EL (cell line): ENCODE measurements around the gene SELL.
"Not testable (repeated sequence)": the region's sequence is repeated elsewhere in the genome, so short reads cannot be mapped to it uniquely, and the experiment has no call there.

ENCODE experiments used
- DNase-seq: peaks from one replicate; pipeline ENCODE4 v3.0.0-alpha.2; 2016

Gene SELL

GRCh38 chr1:169701261-169702005 lies 10.0 kb downstream of the SELL start:
- no peak for DNase-seq

GRCh38 chr1:169699707-169700106 lies 11.7 kb downstream of the SELL start:
- DNase-seq = no peak

DNA sequence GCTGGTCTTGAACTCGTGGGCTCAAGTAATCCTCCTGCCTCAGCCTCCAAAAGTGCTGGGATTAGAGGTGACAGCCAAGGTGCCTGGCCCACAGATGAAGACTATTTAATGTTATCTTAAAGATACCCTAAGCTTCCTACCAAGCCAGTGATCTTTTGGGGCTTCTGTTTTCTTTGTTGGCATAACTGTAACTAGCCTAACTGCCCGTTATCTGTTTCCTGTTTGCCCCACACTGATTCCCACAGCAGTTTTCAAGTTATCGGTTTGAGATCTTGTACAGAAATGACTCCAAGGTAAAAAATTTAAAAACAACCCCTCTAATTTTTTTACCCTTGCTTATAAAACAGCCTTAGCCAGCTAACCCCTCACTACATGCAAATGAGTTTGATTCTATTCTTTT lies 12.4 kb downstream of the SELL start:
- DNase-seq = no peak

DNA sequence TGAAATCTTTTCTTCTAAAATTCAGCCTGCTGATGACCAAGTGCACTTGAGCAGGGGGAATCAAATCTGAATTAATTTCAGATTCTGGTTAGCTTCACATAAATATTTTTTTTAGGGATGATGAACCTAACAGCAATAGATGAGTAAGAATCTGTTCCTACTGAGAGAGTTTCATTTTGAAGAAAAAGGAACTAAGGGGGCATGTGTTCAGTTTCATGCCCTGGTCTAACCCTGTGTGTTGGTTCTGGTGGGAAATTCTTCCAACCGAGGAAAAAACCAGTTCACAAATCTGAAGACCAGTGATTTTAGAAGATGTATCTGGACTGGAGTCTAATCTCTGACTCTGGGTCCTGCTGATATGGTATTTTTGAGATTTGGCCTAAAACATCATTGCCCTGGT lies 13.7 kb downstream of the SELL start:
- no peak for DNase-seq

DNA sequence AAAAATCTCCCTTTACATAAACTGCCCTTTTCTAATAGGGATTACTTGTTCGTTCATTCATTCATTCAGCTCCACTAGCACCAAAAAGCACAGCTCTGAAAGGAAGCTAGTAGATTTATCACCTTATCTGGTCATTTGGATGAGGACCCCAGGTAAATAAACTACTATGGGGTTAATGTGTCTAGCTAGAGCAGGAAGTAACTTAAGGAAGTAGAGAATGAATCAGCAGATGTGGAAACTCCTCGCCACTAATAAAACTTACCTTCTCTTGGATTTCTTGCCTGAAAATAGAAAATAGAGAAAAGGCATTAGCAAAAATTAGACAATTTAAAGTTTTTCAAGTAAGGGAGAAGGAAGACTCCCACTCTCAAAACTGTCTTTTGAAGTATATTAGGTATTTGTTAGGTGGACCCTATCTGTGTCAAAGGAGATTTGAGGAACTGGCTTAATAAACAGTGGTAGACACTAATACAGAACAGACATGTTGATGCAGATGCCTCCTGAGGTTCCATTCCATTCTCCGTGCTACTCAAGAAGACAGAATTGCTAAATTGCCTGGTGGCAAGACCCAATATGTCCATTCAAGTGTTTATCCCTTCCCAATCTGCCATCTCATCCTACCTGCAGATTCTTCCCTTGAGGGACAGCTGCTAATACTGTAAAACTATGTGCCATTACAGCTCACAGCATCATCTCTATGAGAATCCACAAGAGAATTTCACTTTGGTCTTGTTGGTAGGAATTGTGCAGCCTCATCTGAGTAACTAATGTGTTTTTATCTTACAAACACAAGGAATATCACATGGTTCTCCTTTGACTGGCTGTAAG lies 14.9 kb downstream of the SELL start:
- DNase-seq = no peak

GRCh38 chr1:169694304-169695075 lies 16.9 kb downstream of the SELL start:
- DNase-seq = no peak

GRCh38 chr1:169692756-169693460 lies 18.5 kb downstream of the SELL start:
- DNase-seq = no peak

DNA sequence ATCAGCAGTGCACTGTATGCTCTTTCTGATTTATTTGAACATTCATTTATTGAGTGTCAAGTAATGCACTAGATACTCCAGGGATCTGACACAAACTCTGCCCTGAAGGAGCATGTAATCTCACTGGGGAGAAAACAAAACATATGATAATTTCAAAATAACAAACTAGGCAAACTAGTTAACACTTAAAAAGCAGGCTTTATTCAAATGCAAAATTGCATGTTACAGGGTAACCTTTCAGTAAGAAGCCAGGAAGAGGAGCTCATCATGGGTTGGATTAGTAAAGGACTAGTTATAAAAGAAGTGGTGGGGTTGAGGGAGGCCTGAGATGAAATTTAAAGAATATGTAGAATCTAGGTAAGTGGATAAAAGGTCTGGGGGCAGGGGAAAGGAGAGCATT lies 20.9 kb downstream of the SELL start:
- no peak for DNase-seq

- DNase-seq = no peak
Measured at GRCh38 chr1:169689395-169689794, 22.0 kb downstream of the SELL start.

DNA sequence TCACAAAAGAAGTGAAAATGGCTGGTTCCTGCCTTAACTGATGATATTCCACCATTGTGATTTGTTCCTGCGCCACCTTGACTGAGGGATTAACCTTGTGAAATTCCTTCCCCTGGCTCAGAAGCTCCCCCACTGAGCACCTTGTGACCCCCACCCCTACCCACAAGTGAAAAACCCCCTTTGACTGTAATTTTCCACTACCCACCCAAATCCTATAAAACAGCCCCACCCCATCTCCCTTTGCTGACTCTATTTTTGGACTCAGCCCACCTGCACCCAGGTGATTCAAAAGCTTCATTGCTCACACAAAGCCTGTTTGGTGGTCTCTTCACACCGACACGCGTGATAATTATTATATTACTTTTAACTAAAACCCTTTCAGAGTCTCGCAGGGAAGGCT lies 23.0 kb downstream of the SELL start:
- DNase-seq = not testable (repeated sequence)

DNA sequence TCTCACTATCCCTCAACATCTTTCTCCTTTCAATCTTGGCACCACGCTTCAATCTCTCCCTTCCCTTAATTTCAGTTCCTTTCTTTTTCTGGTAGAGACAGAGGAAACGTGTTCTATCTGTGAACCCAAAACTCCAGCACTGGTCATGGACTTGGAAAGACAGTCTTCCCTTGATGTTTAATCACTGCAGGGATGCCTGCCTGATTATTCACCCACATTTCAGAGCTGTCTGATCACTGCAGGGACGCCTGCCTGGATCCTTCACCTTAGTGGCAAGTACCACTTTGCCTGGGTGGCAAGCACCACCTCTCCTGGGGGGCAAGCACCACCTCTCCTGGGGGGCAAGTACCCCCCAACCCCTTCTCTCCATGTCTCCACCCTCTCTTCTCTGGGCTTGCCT lies 27.8 kb downstream of the SELL start:
- DNase-seq = no peak

DNA sequence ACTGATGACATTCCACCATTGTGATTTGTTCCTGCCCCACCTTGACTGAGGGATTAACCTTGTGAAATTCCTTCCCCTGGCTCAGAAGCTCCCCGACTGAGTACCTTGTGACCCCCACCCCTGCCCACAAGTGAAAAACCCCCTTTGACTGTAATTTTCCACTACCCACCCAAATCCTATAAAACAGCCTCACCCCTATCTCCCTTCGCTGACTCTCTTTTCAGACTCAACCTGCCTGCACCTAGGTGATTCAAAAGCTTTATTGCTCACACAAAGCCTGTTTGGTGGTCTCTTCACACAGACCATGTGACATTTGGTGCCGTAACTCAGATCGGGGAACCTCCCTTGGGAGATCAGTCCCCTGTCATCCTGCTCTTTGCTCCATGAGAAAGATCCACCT lies 28.3 kb downstream of the SELL start:
- not testable (repeated sequence) for DNase-seq

GRCh38 chr1:169682071-169682470 lies 29.3 kb downstream of the SELL start:
- no peak for DNase-seq

- DNase-seq = no peak
Measured at GRCh38 chr1:169681140-169681539, 30.3 kb downstream of the SELL start.

DNA sequence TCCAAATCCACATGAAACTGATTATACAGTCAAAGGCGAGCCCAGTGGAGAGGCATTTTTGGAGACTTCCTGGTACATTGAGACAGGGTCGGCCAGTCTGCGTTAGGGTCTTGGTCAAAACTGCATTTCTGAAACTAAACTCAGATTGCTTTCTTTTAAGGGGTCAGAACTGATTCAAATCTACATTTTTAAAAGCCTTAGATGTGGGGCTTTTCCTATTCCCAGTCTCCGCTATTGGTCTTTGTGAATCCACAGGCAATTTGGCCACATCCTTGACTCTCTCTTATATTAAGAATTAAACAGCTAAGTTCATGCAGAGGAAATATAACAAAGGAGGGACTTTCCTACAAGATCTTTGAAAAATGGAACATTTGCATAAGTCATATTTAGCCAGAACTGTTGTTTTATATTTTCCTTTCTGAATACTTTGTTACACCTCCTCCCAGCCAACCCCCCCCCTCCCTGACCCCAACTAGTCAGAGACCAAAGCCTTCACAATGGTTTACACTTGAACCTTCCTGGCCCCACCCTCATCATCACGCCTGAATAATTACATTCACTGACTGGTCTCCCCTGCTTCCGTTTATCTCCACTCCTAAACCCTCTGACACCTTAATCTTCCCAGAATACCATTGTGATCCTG lies 30.9 kb downstream of the SELL start:
- no peak for DNase-seq

DNA sequence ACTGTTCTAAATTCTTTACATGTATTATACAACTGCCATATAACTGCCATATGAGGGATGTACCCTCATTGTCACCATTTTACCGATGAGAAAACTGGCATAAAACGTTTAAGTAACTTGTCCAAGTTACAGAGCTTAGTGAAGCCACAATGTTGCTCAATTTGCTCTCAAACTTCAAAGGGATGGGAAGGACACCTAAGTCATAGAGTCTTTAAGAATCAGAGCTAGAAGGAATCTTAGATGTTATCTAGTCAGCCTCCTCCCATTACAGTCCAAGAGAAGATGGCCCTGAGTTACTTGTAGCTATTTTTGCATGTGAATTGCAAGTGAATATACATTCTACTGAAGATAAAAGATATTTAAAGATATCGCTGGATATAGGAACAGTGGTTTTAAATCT lies 31.7 kb downstream of the SELL start:
- no peak for DNase-seq

DNA sequence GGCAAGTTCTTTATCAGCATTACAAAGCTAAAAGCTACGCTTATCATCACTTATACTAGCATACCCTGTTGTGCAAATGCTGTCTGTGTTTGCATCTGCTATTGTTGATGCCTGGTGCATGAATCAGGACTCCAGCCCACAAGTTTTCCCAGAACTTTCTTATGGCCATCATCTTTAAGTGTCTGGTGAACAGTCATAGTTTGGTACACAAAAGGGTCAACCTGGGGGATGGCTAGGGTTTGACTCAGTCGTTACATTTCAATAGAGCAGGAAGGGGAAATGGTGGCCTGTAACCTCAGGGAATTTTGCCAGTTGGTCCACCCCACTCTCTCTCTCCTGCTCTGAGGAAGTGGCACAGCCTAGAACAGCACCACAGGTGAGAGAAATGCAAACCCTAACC lies 35.4 kb downstream of the SELL start:
- DNase-seq = peak; percentile 8

GRCh38 chr1:169670836-169671235 lies 40.6 kb downstream of the SELL start:
- DNase-seq = no peak

DNA sequence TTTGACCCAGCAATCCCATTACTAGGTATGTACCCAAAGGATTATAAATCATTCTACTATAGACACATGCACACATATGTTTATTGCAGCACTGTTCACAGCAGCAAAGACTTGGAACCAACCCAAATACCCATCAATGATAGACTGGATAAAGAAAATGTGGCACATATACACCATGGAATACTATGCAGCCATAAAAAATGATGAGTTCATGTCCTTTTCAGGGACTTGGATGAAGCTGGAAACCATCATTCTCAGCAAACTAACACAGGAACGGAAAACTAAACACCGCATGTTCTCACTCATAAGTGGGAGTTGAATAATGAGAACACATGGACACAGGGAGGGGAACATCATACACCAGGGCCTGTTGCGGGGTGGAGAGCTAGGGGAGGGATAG lies 41.2 kb downstream of the SELL start:
- DNase-seq = not testable (repeated sequence)

DNA sequence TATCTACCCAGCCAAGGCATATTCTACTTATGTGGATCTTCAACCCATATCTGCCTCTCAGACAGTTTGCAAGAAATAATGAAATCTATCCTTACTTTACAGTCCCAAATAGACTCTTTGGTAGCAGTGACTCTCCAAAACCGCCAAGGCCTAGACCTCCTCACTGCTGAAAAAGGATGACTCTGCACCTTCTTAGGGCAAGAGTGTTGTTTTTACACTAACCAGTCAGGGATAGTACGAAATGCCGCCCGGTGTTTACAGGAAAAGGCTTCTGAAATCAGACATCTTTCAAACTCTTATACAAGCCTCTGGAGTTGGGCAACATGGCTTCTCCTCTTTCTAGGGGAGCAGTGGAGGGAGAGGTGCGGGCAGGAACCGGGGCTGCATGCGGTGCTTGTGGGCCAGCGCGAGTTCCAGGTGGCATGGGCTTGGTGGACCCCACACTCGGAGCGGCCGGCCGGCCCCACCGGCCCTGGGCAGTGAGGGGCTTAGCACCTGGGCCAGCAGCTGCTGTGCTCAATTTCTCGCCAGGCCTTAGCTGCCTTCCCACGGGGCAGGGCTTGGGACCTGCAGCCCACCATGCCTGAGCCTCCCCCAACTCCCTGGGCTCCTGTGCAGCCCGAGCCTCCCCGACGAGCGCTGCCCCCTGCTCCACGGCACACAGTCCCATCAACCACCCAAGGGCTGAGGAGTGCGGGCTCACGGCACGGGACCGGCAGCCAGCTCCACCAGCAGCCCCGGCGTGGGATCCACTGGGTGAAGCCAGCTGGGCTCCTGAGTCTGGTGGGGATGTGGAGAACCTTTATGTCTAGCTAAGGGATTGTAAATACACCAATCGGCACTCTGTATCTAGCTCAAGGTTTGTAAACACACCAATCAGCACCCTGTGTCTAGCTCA lies 43.5 kb downstream of the SELL start:
- not testable (repeated sequence) for DNase-seq

DNA sequence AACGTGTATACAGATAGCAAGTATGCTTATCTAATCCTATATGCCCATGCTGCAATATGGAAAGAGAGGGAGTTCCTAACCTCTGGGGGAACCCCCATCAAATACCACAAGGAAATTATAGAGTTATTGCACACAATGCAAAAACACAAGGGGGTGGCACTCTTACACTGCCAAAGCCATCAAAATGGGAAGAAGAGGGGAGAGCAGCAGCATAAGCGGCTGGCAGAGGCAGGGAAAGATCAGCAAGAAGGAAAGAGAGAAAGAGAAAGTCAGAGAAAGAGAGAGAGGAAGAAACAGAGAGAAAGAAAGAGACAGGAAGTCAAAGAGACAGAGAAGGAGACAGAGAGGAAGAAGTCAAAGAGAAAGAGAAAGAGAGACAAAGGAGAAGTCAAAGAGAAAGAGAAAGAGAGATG lies 44.2 kb downstream of the SELL start:
- not testable (repeated sequence) for DNase-seq
